ENCODE measurements around the gene SAMD13.

The SAMD13 gene

GRCh38 chr1:84370831-84371394 is 69.4 kb downstream of the SAMD13 start:
- no peak for DNase-seq (ENCODE audit: low read depth in 1 of 2, low spot score in 1 of 2)

GRCh38 chr1:84373436-84374141 is 72.1 kb downstream of the SAMD13 start:
- no peak for DNase-seq (ENCODE audit: low read depth in 1 of 2, low spot score in 1 of 2)

- DNase-seq (ENCODE audit: low read depth in 1 of 2, low spot score in 1 of 2), result no peak
Measured at GRCh38 chr1:84374991-84375696, 73.6 kb downstream of the SAMD13 start.

GRCh38 chr1:84376000-84376910 is 74.7 kb downstream of the SAMD13 start:
- DNase-seq (ENCODE audit: low read depth in 1 of 2, low spot score in 1 of 2), result no peak

- DNase-seq (ENCODE audit: low read depth in 1 of 2, low spot score in 1 of 2), result no peak
Measured at GRCh38 chr1:84377480-84378095, 76.1 kb downstream of the SAMD13 start.

- DNase-seq (ENCODE audit: low read depth in 1 of 2, low spot score in 1 of 2), result no peak
Measured at GRCh38 chr1:84379138-84379916, 77.8 kb downstream of the SAMD13 start.

GRCh38 chr1:84379917-84380180 is 78.3 kb downstream of the SAMD13 start:
- DNase-seq (ENCODE audit: low read depth in 1 of 2, low spot score in 1 of 2), result no peak

GRCh38 chr1:84382127-84382526 is 80.6 kb downstream of the SAMD13 start:
- no peak for DNase-seq (ENCODE audit: low read depth in 1 of 2, low spot score in 1 of 2)

- no peak for DNase-seq (ENCODE audit: low read depth in 1 of 2, low spot score in 1 of 2)
Measured at GRCh38 chr1:84385347-84385746, 83.8 kb downstream of the SAMD13 start.

GRCh38 chr1:84386716-84387479 is 85.4 kb downstream of the SAMD13 start:
- no peak for DNase-seq (ENCODE audit: low read depth in 1 of 2, low spot score in 1 of 2)

GRCh38 chr1:84387480-84388163 is 86.1 kb downstream of the SAMD13 start:
- no peak for DNase-seq (ENCODE audit: low read depth in 1 of 2, low spot score in 1 of 2)

- no peak for DNase-seq (ENCODE audit: low read depth in 1 of 2, low spot score in 1 of 2)
Measured at GRCh38 chr1:84390226-84390625, 88.7 kb downstream of the SAMD13 start.

- DNase-seq (ENCODE audit: low read depth in 1 of 2, low spot score in 1 of 2), result no peak
Measured at GRCh38 chr1:84398175-84399155, 97.0 kb downstream of the SAMD13 start, which contains the start of gene DNASE2B. Gene DNASE2B, plus strand, starts transcription at chr1:84398484. Its CDS starts 81 bp downstream, at chr1:84398565.
